NCI-H2029 treated with DMSO at 0.1 percent for 48 hours (cell line): ENCODE data around the gene MRPL19.
A peak's percentile ranks its signal among the peaks of the same experiment; 100 is the strongest.

Experiments used
- DNase-seq: peaks from one replicate; lab custom pipeline; 2025; lab: John Stamatoyannopoulos, UW

MRPL19 gene

GRCh38 chr2:75646583-75647425, at the start of gene MRPL19:
MRPL19 (plus strand) TSS chr2:75646783; CDS start chr2:75646808, 25 bp downstream.
- DNase-seq: peak; percentile 81

GRCh38 chr2:75596784-75597183, 49.8 kb upstream of the MRPL19 start:
- no peak for DNase-seq

- no peak for DNase-seq
Measured at GRCh38 chr2:75597949-75598348, 48.6 kb upstream of the MRPL19 start.

GRCh38 chr2:75598589-75599155, 47.9 kb upstream of the MRPL19 start:
- DNase-seq: no peak

GRCh38 chr2:75600461-75601011, 46.0 kb upstream of the MRPL19 start:
- no peak for DNase-seq

GRCh38 chr2:75602724-75603342, 43.8 kb upstream of the MRPL19 start:
- no peak for DNase-seq

GRCh38 chr2:75603477-75603876, 43.1 kb upstream of the MRPL19 start:
- DNase-seq: no peak

- DNase-seq: no peak
Measured at GRCh38 chr2:75604484-75604883, 42.1 kb upstream of the MRPL19 start.

GRCh38 chr2:75605770-75606529, 40.6 kb upstream of the MRPL19 start:
- DNase-seq: no peak

- no peak for DNase-seq
Measured at GRCh38 chr2:75606761-75607399, 39.7 kb upstream of the MRPL19 start.

GRCh38 chr2:75607400-75607798, 39.2 kb upstream of the MRPL19 start:
- no peak for DNase-seq

- DNase-seq: no peak
Measured at GRCh38 chr2:75607988-75608683, 38.4 kb upstream of the MRPL19 start.

- DNase-seq: no peak
Measured at GRCh38 chr2:75608684-75609333, 37.8 kb upstream of the MRPL19 start.

GRCh38 chr2:75609334-75609689, 37.3 kb upstream of the MRPL19 start:
- no peak for DNase-seq

GRCh38 chr2:75609937-75610508, 36.6 kb upstream of the MRPL19 start:
- no peak for DNase-seq

- no peak for DNase-seq
Measured at GRCh38 chr2:75610671-75611070, 35.9 kb upstream of the MRPL19 start.

GRCh38 chr2:75612108-75612861, 34.3 kb upstream of the MRPL19 start:
- no peak for DNase-seq

- no peak for DNase-seq
Measured at GRCh38 chr2:75612862-75613243, 33.7 kb upstream of the MRPL19 start.

GRCh38 chr2:75614162-75614651, 32.4 kb upstream of the MRPL19 start:
- no peak for DNase-seq
